ENCODE measurements around the gene NEGR1. TPM values are rescaled to one million over a fixed set of nuclear protein-coding genes. Genes with fewer than 3 reads are reported as not detected.

The NEGR1 gene
- total RNA-seq, 2 experiments from 2014 or later: not detected

DNA sequence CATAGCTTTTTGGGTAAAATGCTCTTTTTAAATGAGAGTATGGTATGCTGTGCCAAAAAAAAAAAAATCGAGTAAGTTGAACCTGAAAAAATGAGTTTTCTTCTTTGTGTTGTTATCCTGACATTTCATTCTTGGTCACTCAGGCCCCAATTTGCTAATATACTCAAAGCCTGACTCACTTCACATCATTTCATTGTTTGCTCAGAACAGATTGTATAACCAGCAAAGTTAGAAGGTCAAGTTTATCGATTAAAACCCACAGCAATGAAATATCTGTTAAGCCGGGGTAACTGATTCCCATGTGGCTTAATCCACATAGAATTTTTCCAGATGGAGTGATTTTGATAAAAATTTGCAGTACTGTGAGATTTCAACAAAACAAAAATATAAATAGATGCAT is 363.7 kb downstream of the NEGR1 start:
- Mint-ChIP-seq H3K4me1 (ENCODE audit: low read depth) (no peaks in the 10 kb centered on the region), H3K4me3 (no peak overlapping the region), H3K27me3 (no peaks in the 10 kb centered on the region), H3K9me3 (peaks cover 1% of the 10 kb centered on the region), H3K27ac (no peak overlapping the region), H3K36me3 (ENCODE audit: low read depth) (no peaks in the 10 kb centered on the region)
- CTCF ChIA-PET: no interaction called here
- DNase-seq (no peak), ATAC-seq (no peak)
- intact Hi-C loops (cut with micrococcal nuclease): no loop called here
- POLR2A ChIA-PET: no interaction called here
- no peak for TF ChIP-seq CTCF (IDR thresholded peaks at IDR 0.05)

- intact Hi-C loops (cut with micrococcal nuclease): no loop called here
- no peak for TF ChIP-seq CTCF (IDR thresholded peaks at IDR 0.05)
- ChIA-PET POLR2A (no interaction called here), CTCF (no interaction called here)
- Mint-ChIP-seq H3K27me3 (no peaks in the 10 kb centered on the region), H3K9me3 (peaks cover 1% of the 10 kb centered on the region), H3K4me1 (ENCODE audit: low read depth) (no peaks in the 10 kb centered on the region), H3K4me3 (no peak overlapping the region), H3K36me3 (ENCODE audit: low read depth) (no peaks in the 10 kb centered on the region), H3K27ac (no peak overlapping the region)
- no peak for DNase-seq
- ATAC-seq: no peak
Measured at GRCh38 chr1:71916894-71917293, 365.4 kb downstream of the NEGR1 start.

GRCh38 chr1:71914626-71915025 is 367.7 kb downstream of the NEGR1 start:
- Mint-ChIP-seq H3K9me3 (peaks cover 1% of the 10 kb centered on the region), H3K4me3 (no peak overlapping the region), H3K27ac (no peak overlapping the region), H3K36me3 (ENCODE audit: low read depth) (no peaks in the 10 kb centered on the region), H3K27me3 (no peaks in the 10 kb centered on the region), H3K4me1 (ENCODE audit: low read depth) (no peaks in the 10 kb centered on the region)
- DNase-seq (no peak), ATAC-seq (no peak)
- intact Hi-C loops (cut with micrococcal nuclease): no loop called here
- CTCF ChIA-PET: interaction anchor here (0.6 kb wide), 1 partner anchor 10 kb away, joined by 4 read pairs; no protein-coding TSS in a partner anchor
- TF ChIP-seq CTCF (IDR thresholded peaks at IDR 0.05): no peak
- POLR2A ChIA-PET: no interaction called here

DNA sequence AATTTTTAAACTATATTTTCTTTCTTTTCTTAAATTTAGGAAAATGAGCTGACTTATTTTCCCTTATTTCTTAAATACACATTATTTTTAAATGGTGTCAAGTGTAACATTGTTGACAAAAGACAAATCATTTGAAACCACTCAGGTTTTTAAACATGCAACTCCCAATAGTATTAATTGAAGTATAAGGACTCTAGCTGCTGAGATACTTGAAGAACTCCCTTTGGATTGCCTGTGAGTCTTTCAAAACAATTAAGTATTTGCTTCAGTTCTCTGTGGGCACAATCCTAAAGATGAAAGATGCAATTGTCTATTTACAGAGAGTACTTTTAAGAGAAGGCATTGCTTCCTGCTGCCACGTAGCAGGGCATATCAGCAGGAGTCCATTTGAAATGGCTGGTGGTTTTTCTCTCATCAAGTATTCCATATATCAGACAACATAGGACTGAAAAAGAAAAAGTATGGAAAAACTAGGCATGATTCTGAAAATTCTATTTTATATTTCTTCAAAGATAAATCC is 373.4 kb downstream of the NEGR1 start:
- no peak for DNase-seq
- ChIA-PET POLR2A (no interaction called here), CTCF (no interaction called here)
- no peak overlapping the region for H3K27ac Mint-ChIP-seq
- TF ChIP-seq CTCF (IDR thresholded peaks at IDR 0.05): no peak
- no peaks in the 10 kb centered on the region for H3K4me1 Mint-ChIP-seq (ENCODE audit: low read depth)
- H3K36me3 Mint-ChIP-seq (ENCODE audit: low read depth): no peaks in the 10 kb centered on the region
- no peak overlapping the region for H3K4me3 Mint-ChIP-seq
- intact Hi-C loops (cut with micrococcal nuclease): no loop called here
- H3K27me3 Mint-ChIP-seq: no peaks in the 10 kb centered on the region
- H3K9me3 Mint-ChIP-seq: peaks cover 1% of the 10 kb centered on the region
- ATAC-seq: no peak

DNA sequence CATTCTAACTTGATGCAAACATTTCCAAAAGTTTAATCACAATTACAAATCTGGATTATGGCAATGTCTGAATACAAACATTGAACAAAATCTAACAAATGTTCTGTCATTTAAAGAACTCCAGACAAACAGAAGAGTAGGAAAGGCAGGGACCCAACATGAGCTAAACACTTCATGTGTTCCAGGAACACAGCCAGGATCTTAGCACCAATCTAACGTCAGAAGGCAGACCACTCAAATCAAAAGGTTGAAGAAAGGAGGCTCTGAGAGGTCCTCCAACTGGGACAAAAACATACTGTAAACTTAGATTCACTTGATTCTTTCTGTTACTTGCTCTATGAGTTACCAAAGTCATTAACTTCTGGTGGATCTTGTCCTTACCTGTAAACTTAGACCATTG is 374.0 kb downstream of the NEGR1 start:
- CTCF ChIA-PET: no interaction called here
- no peaks in the 10 kb centered on the region for H3K27me3 Mint-ChIP-seq
- POLR2A ChIA-PET: no interaction called here
- H3K27ac Mint-ChIP-seq: no peak overlapping the region
- ATAC-seq: no peak
- peaks cover 1% of the 10 kb centered on the region for H3K9me3 Mint-ChIP-seq
- no peak for TF ChIP-seq CTCF (IDR thresholded peaks at IDR 0.05)
- DNase-seq: no peak
- no peaks in the 10 kb centered on the region for H3K36me3 Mint-ChIP-seq (ENCODE audit: low read depth)
- intact Hi-C loops (cut with micrococcal nuclease): no loop called here
- no peaks in the 10 kb centered on the region for H3K4me1 Mint-ChIP-seq (ENCODE audit: low read depth)
- no peak overlapping the region for H3K4me3 Mint-ChIP-seq
